ENCODE results near the gene RPL38.

- no peak for TF ChIP-seq CTCF (IDR thresholded peaks at IDR 0.05)
- TF ChIP-seq EZH2phosphoT487 (IDR thresholded peaks at IDR 0.05): no peak
- TF ChIP-seq EZH2 (IDR thresholded peaks at IDR 0.05): no peak
Observed at GRCh38 chr17:74224959-74225725, 21.7 kb downstream of the RPL38 start.
